HCT116 (cell line): ENCODE measurements around the gene FOXB1. TPM values are rescaled to one million over a fixed set of nuclear protein-coding genes. Genes with fewer than 3 reads are reported as not detected.

ENCODE experiments used
- ATAC-seq: fragments of 200-7000 bp; cut with Tn5 transposase; 2 replicates; pipeline ENCODE4 v1.9.1; 2020; ENCODE audit warnings: mild to moderate bottlenecking, moderate library complexity
- BruUV-seq: library from RNA; stranded (reverse); fragments of 400-500 nt; replicated peaks from 2 replicates; lab custom pipeline; 2021; lab: Mats Ljungman, UMichigan
- CTCF ChIA-PET: fragments of 300-600 bp; sonication (Branson Sonifier 250); formaldehyde crosslinking; loops from one replicate; lab custom pipeline; 2021; ENCODE audit warnings: antibody characterized with exemption; lab: Charles Lee
- POLR2A ChIA-PET: fragments of 300-600, 350-600 bp; sonication (Branson Sonifier 250); formaldehyde crosslinking; loops from one replicate; lab custom pipeline; 2021; ENCODE audit warnings: antibody characterized with exemption; lab: Charles Lee
- RAD21 ChIA-PET, 2 experiments: fragments of 300-600 bp; sonication (Branson Sonifier 250); formaldehyde crosslinking; loops; one replicate each; lab custom pipeline; 2023; ENCODE audit warnings: low total read pairs in 2 of 2; ENCODE audit not compliant: uncharacterized antibody in 2 of 2, unreplicated experiment in 2 of 2, low non-redundant PET in 1 of 2; lab: Charles Lee
- DNase-seq: peaks from one replicate; pipeline ENCODE4 v3.0.0-alpha.2; 2010; ENCODE audit warnings: low read depth, low spot score
- H2AFZ ChIP-seq: fragments of 200-600 bp; shearing (Covaris generic), sonication (generic); 2 replicates; pipeline ENCODE4 v1.6.1; 2017; ENCODE audit warnings: low read depth, mixed run types, mixed read lengths, antibody characterized with exemption, low read length; ENCODE audit not compliant: poor library complexity, severe bottlenecking
- H3K27ac ChIP-seq: 2 replicates; pipeline ENCODE4 v1.5.1; 2012; ENCODE audit warnings: low read depth, low read length
- H3K27me3 ChIP-seq: fragments of 200-600 bp; sonication (generic); 2 replicates; pipeline ENCODE4 v1.6.1; 2016; ENCODE audit warnings: mixed run types, low read length, mixed read lengths; ENCODE audit not compliant: insufficient read depth
- H3K36me3 ChIP-seq, 2 experiments: fragments of 200-500 bp in 1 of 2; fragments of 200-600 bp in 1 of 2; sonication (Bioruptor generic) in 1 of 2; sonication (generic) in 1 of 2; 2 replicates each; pipeline versions ENCODE4 v1.5.1 to v1.6.1; 2014 to 2016; ENCODE audit warnings: low read length in 2 of 2, inconsistent platforms in 1 of 2, mixed read lengths in 1 of 2, mixed run types in 1 of 2; ENCODE audit not compliant: insufficient read depth in 2 of 2, control insufficient read depth in 1 of 2
- H3K4me1 ChIP-seq, 2 experiments: fragments of 200-600 bp in 1 of 2; sonication (generic) in 1 of 2; 2 replicates each; pipeline versions ENCODE4 v1.5.1 to v1.6.1; 2012 to 2017; ENCODE audit warnings: low read length in 2 of 2, inconsistent platforms in 1 of 2, mild to moderate bottlenecking in 1 of 2, mixed read lengths in 1 of 2, mixed run types in 1 of 2, moderate library complexity in 1 of 2; ENCODE audit not compliant: insufficient read depth in 2 of 2, control insufficient read depth in 1 of 2
- H3K4me2 ChIP-seq: fragments of 200-600 bp; sonication (generic); 2 replicates; pipeline ENCODE4 v1.6.1; 2017; ENCODE audit warnings: mixed run types, low read length, mixed read lengths
- H3K4me3 ChIP-seq, 2 experiments: fragments of 200-600 bp in 1 of 2; sonication (generic) in 1 of 2; replicated peaks in 1 of 2; 2 replicates each; pipeline ENCODE4 v1.5.1; 2011 to 2016; ENCODE audit warnings: low read length in 2 of 2, control low read depth in 1 of 2, low read depth in 1 of 2, mild to moderate bottlenecking in 1 of 2, mixed read lengths in 1 of 2, mixed run types in 1 of 2
- H3K79me2 ChIP-seq: fragments of 200-600 bp; sonication (generic); 2 replicates; pipeline ENCODE4 v1.6.1; 2017; ENCODE audit warnings: mild to moderate bottlenecking, mixed run types, low read length, moderate library complexity, mixed read lengths; ENCODE audit not compliant: insufficient read depth
- H3K9ac ChIP-seq: fragments of 200-600 bp; sonication (generic); 2 replicates; pipeline ENCODE4 v1.6.1; 2016; ENCODE audit warnings: low read length, mixed read lengths
- H3K9me2 ChIP-seq: fragments of 200-600 bp; sonication (generic), shearing (Covaris generic); 2 replicates; pipeline ENCODE4 v1.6.1; 2017; ENCODE audit warnings: mixed run types, mild to moderate bottlenecking, moderate library complexity; ENCODE audit not compliant: insufficient read depth
- H3K9me3 ChIP-seq, 2 experiments: fragments of 200-500 bp in 1 of 2; fragments of 200-600 bp in 1 of 2; sonication (Bioruptor generic) in 1 of 2; sonication (generic) in 1 of 2; 2 replicates each; pipeline ENCODE4 v1.6.1; 2014 to 2017; ENCODE audit warnings: low read length in 2 of 2, mixed read lengths in 2 of 2, inconsistent platforms in 1 of 2, low read depth in 1 of 2, mild to moderate bottlenecking in 1 of 2, mixed run types in 1 of 2, moderate library complexity in 1 of 2; ENCODE audit not compliant: control insufficient read depth in 1 of 2, insufficient read depth in 1 of 2
- H4K20me1 ChIP-seq: fragments of 200-600 bp; sonication (generic), shearing (Covaris generic); 2 replicates; pipeline ENCODE4 v1.6.1; 2017; ENCODE audit warnings: mixed run types, mild to moderate bottlenecking, moderate library complexity; ENCODE audit not compliant: insufficient read depth
- CBX3 ChIP-seq: IDR thresholded peaks from 2 replicates; pipeline ENCODE4 v1.6.1; 2012; ENCODE audit warnings: low read depth
- CTCF ChIP-seq, 3 experiments: fragments of 200-600 bp in 1 of 3; sonication (generic) in 1 of 3; IDR thresholded peaks in 2 of 3; conservative IDR thresholded peaks in 1 of 3; 2 replicates each; pipeline ENCODE4 v1.5.1; 2012 to 2017; ENCODE audit warnings: low read depth in 2 of 3, low read length in 2 of 3, antibody characterized with exemption in 1 of 3, borderline replicate concordance in 1 of 3, control low read depth in 1 of 3, mild to moderate bottlenecking in 1 of 3, mixed read lengths in 1 of 3, mixed run types in 1 of 3, moderate library complexity in 1 of 3; ENCODE audit not compliant: insufficient read depth in 1 of 3
- ELF1 ChIP-seq: IDR thresholded peaks from 2 replicates; pipeline ENCODE4 v1.6.1; 2012; ENCODE audit warnings: low read depth, borderline replicate concordance
- EZH2 ChIP-seq: fragments of 200-600 bp; sonication (generic); IDR thresholded peaks from 2 replicates; pipeline ENCODE4 v1.6.1; 2017; ENCODE audit warnings: antibody characterized with exemption, mixed run types
- EZH2phosphoT487 ChIP-seq: fragments of 200-600 bp; IDR thresholded peaks from 2 replicates; pipeline ENCODE4 v1.6.1; 2018; ENCODE audit warnings: antibody characterized with exemption, borderline replicate concordance
- FOSL1 ChIP-seq: IDR thresholded peaks from 2 replicates; pipeline ENCODE4 v1.6.1; 2012; ENCODE audit warnings: low read depth
- MAX ChIP-seq: IDR thresholded peaks from 2 replicates; pipeline ENCODE4 v1.6.1; 2012
- RAD21 ChIP-seq: IDR thresholded peaks from 2 replicates; pipeline ENCODE4 v1.6.1; 2012; ENCODE audit warnings: low read depth, mild to moderate bottlenecking
- SRF ChIP-seq: IDR thresholded peaks from 2 replicates; pipeline ENCODE4 v1.6.1; 2012; ENCODE audit warnings: low read depth
- YY1 ChIP-seq: IDR thresholded peaks from 2 replicates; pipeline ENCODE4 v1.6.1; 2011; ENCODE audit warnings: low read length, low read depth, moderate library complexity, mild to moderate bottlenecking; ENCODE audit not compliant: insufficient replicate concordance; ENCODE audit errors: extremely low read depth
- ZBTB33 ChIP-seq: IDR thresholded peaks from 2 replicates; pipeline ENCODE4 v1.6.1; 2011; ENCODE audit warnings: mild to moderate bottlenecking, low read length, moderate library complexity; ENCODE audit not compliant: insufficient replicate concordance; ENCODE audit errors: extremely low read depth
- ZFX ChIP-seq: fragments of 450-650 bp; IDR thresholded peaks from 2 replicates; pipeline ENCODE4 v1.6.1; 2017
- intact Hi-C: fragments of 100-400 bp; cut with micrococcal nuclease; formaldehyde crosslinking; loops from 2 replicates; pipeline ENCODE4 v1.10.0; 2022
- total RNA-seq: library from RNA; stranded (reverse); gene quantifications from one replicate; pipeline ENCODE4 v1.2.1, GENCODE V29; 2021; ENCODE audit not compliant: unreplicated experiment

FOXB1 gene
- total RNA-seq, 1 experiment from 2014 or later, result not detected

GRCh38 chr15:59995568-59996297 lies 8.4 kb upstream of the FOXB1 start:
- peaks cover 38% of the 10 kb centered on the region for H3K27me3 ChIP-seq
- ATAC-seq (no peak), DNase-seq (no peak)
- no peaks in the 10 kb centered on the region for H3K9me2 ChIP-seq
- no peak overlapping the region for H3K27ac ChIP-seq
- H3K79me2 ChIP-seq, result no peaks in the 10 kb centered on the region
- H3K9me3 ChIP-seq, result no peaks in the 10 kb centered on the region
- H3K36me3 ChIP-seq, result no peaks in the 10 kb centered on the region
- H3K4me3 ChIP-seq, result no peak overlapping the region
- H2AFZ ChIP-seq, result no peak overlapping the region
- TF ChIP-seq CBX3 (no peak), ZBTB33 (no peak), YY1 (no peak), FOSL1 (no peak), SRF (no peak), MAX (no peak), EZH2 (no peak), RAD21 (no peak), ELF1 (no peak), CTCF (IDR thresholded peaks at IDR 0.05 in 2 of 3, conservative IDR thresholded peaks at IDR 0.05 in 1 of 3; ENCODE audit: borderline replicate concordance in 1 of 3, insufficient read depth in 1 of 3, low read depth in 2 of 3, low read length in 2 of 3) (no peak), EZH2phosphoT487 (no peak), ZFX (no peak)
- POLR2A ChIA-PET, result no interaction called here
- intact Hi-C loops, result no loop called here
- no peaks in the 10 kb centered on the region for H3K4me1 ChIP-seq
- H3K4me2 ChIP-seq, result no peak overlapping the region
- no peaks in the 10 kb centered on the region for H4K20me1 ChIP-seq
- H3K9ac ChIP-seq, result no peak overlapping the region
- CTCF ChIA-PET, result no interaction called here
- RAD21 ChIA-PET, result no interaction called here
- no TSS peak for BruUV-seq
